IPS-11a (cell line): ENCODE results near the gene SLC10A6.

ENCODE experiments used
- H3K4me3 ChIP-seq: one replicate; pipeline ENCODE4 v1.5.1; 2013; ENCODE audit warnings: low read depth, low read length, control low read depth

The SLC10A6 gene

GRCh38 chr4:86853209-86853608 lies 4.0 kb upstream of the SLC10A6 start:
- H3K4me3 ChIP-seq: no peak overlapping the region

GRCh38 chr4:86848136-86848535 lies 1.0 kb downstream of the SLC10A6 start:
- H3K4me3 ChIP-seq: no peak overlapping the region

GRCh38 chr4:86847571-86847970 lies 1.6 kb downstream of the SLC10A6 start:
- no peak overlapping the region for H3K4me3 ChIP-seq

- H3K4me3 ChIP-seq: no peak overlapping the region
These were observed 2.3 kb downstream of the SLC10A6 start for GRCh38 chr4:86846921-86847320.

- H3K4me3 ChIP-seq: no peak overlapping the region
These were observed 3.6 kb downstream of the SLC10A6 start for GRCh38 chr4:86845593-86845992.

- H3K4me3 ChIP-seq: no peak overlapping the region
These were observed 7.9 kb downstream of the SLC10A6 start for GRCh38 chr4:86841309-86841708.

- H3K4me3 ChIP-seq: no peak overlapping the region
These were observed 8.3 kb downstream of the SLC10A6 start for GRCh38 chr4:86840858-86841257.

- H3K4me3 ChIP-seq: no peak overlapping the region
These were observed 11.3 kb downstream of the SLC10A6 start for GRCh38 chr4:86837691-86838503.

- H3K4me3 ChIP-seq: no peak overlapping the region
These were observed 13.5 kb downstream of the SLC10A6 start for GRCh38 chr4:86835677-86836076.

- H3K4me3 ChIP-seq: no peak overlapping the region
These were observed 14.3 kb downstream of the SLC10A6 start for GRCh38 chr4:86834901-86835300.

GRCh38 chr4:86833615-86834014 lies 15.6 kb downstream of the SLC10A6 start:
- no peak overlapping the region for H3K4me3 ChIP-seq

GRCh38 chr4:86831262-86832130 lies 17.7 kb downstream of the SLC10A6 start:
- H3K4me3 ChIP-seq: no peak overlapping the region

GRCh38 chr4:86825511-86825910 lies 23.7 kb downstream of the SLC10A6 start:
- no peak overlapping the region for H3K4me3 ChIP-seq

- H3K4me3 ChIP-seq: no peak overlapping the region
These were observed 27.0 kb downstream of the SLC10A6 start for GRCh38 chr4:86822136-86822535.

GRCh38 chr4:86821151-86821550 lies 28.0 kb downstream of the SLC10A6 start:
- H3K4me3 ChIP-seq: no peak overlapping the region

GRCh38 chr4:86819561-86819960 lies 29.6 kb downstream of the SLC10A6 start:
- no peak overlapping the region for H3K4me3 ChIP-seq

- no peak overlapping the region for H3K4me3 ChIP-seq
These were observed 30.3 kb downstream of the SLC10A6 start for GRCh38 chr4:86818841-86819240.

GRCh38 chr4:86818211-86818610 lies 31.0 kb downstream of the SLC10A6 start:
- H3K4me3 ChIP-seq: no peak overlapping the region

- H3K4me3 ChIP-seq: no peak overlapping the region
These were observed 32.5 kb downstream of the SLC10A6 start for GRCh38 chr4:86816501-86817273.

- no peak overlapping the region for H3K4me3 ChIP-seq
These were observed 33.5 kb downstream of the SLC10A6 start for GRCh38 chr4:86815653-86816052.

- H3K4me3 ChIP-seq: no peak overlapping the region
These were observed 38.3 kb downstream of the SLC10A6 start for GRCh38 chr4:86810847-86811246.
